HG03342 (cell line): ENCODE results near the gene SAPCD2.
"Not testable (repeated sequence)": the region's sequence is repeated elsewhere in the genome, so short reads cannot be mapped to it uniquely, and the experiment has no call there.

ENCODE experiments used
- ATAC-seq: cut with Tn5 transposase; IDR thresholded peaks from one replicate; pipeline ENCODE4 v1.9.1; 2021; ENCODE audit warnings: mild to moderate bottlenecking, moderate library complexity; ENCODE audit not compliant: unreplicated experiment

The SAPCD2 gene

GRCh38 chr9:137070201-137070905, at the start of gene SAPCD2:
Gene SAPCD2, minus strand, starts transcription at chr9:137070557. Its CDS starts 97 bp downstream, at chr9:137070460.
- ATAC-seq = peak; percentile 65

DNA sequence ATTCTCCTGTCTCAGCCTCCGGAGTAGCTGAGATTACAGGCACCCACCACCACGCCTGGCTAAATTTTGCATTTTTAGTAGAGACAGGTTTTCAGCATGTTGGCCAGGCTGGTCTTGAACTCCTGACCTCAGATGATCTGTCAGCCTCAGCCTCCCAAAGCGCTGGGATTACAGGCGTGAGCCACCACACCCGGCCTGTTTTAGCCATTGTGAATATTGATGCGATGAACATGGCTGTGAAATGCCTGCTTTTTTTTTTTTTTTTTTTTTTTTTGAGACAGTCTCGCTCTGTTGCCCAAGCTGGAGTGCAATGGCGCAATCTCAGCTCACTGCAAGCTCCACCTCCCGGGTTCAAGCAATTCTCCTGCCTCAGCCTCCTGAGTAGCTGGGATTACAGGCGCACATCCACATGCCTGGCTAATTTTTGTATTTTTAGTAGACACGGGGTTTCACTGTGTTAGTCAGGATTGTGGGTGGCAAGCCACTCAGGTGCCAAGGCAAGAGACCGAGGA, 47.8 kb upstream of the SAPCD2 start:
- ATAC-seq = not testable (repeated sequence)

DNA sequence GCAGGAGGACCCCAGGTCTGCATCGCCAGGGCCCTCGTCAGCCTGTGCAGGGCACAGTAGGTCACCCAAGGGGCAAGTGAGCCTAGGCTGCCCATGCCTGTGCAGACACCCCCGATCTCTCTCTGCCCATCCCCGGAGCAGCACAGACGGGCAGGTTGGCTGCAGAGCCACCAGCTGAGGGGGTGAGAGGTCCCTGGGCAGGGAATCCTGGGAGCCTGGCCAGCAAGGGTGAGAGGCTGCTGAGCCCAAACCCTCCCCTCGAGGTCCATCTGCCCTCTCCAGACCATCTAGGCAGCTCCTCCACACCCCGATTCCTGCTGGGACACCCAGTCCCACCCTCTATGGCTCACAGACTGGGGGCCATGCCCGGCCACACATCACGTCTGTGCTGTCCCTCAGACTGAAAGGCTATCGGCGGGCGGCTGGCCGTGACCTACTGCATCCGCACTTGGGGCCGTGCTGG, 46.9 kb upstream of the SAPCD2 start:
- no peak for ATAC-seq

- ATAC-seq = no peak
Measured at GRCh38 chr9:137116728-137117127, 46.4 kb upstream of the SAPCD2 start.

DNA sequence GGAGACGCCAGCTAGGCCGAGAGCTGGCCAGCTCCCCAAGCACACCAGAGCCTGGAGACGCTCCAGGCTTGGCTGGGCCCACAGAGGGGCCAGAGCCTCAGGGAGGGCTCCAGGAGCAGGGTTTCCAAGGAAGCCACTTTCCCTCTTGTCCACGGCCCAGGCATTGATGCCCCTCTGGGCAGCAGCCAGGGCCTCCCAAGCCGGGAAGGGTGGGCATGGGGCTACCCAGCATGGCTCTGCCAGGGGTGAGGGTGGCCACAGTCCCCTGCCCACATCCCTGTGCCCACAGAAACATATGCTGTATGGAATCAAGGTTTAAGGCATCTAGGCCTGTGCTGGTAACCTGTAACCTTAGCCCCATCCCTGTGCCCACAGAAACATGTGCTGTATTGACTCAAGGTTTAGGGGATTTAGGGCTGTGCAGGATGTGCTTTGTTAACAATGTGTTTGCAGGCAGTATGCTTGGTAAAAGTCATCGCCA, 45.7 kb upstream of the SAPCD2 start:
- no peak for ATAC-seq

- ATAC-seq = no peak
Measured at GRCh38 chr9:137115394-137116026, 45.2 kb upstream of the SAPCD2 start.

GRCh38 chr9:137114613-137115393, 44.4 kb upstream of the SAPCD2 start, which contains the start of gene DPP7:
Gene DPP7, minus strand, starts transcription at chr9:137114733. Its CDS starts 20 bp downstream, at chr9:137114713.
- no peak for ATAC-seq

- ATAC-seq = no peak
Measured at GRCh38 chr9:137114220-137114612, 43.9 kb upstream of the SAPCD2 start.

DNA sequence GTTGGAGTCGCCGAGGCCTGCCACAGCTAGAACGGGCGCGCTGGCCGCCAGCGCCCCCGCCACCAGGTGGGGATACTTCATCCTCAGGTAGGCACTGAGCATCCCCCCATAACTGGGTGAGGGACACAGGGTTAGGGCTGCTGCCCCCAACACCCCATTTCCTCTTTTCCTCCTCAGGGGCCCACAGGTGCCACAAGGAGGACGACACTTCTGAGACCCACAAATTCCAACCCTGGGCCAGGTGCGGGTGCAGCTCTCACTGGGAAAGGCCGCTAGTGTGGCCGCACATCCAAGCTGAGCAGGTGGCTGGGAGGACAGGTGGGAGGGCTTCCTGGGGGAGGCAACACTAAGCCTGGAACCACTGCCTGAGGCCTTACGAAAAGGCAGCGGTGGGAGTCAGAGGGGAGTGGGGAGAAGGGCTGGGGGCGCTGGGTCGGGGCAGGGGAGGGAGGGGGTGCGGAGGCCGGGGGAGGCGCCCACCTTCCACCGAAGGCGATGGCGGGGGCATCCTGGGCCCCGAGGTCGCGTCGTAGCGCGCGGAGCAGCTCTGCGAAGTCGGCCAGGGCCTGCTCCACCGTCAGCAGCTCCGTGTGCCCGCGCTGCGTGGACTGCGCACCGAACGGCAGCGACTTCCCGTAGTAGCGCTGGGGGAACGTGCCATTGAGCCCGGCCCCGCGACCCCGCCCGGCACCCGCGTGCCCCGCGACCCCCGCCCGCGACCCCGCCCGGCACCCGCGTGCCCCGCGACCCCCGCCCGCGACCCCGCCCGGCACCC, 43.2 kb upstream of the SAPCD2 start:
- no peak for ATAC-seq

- ATAC-seq = no peak
Measured at GRCh38 chr9:137112564-137113384, 42.4 kb upstream of the SAPCD2 start.

- no peak for ATAC-seq
Measured at GRCh38 chr9:137111788-137112563, 41.6 kb upstream of the SAPCD2 start.

DNA sequence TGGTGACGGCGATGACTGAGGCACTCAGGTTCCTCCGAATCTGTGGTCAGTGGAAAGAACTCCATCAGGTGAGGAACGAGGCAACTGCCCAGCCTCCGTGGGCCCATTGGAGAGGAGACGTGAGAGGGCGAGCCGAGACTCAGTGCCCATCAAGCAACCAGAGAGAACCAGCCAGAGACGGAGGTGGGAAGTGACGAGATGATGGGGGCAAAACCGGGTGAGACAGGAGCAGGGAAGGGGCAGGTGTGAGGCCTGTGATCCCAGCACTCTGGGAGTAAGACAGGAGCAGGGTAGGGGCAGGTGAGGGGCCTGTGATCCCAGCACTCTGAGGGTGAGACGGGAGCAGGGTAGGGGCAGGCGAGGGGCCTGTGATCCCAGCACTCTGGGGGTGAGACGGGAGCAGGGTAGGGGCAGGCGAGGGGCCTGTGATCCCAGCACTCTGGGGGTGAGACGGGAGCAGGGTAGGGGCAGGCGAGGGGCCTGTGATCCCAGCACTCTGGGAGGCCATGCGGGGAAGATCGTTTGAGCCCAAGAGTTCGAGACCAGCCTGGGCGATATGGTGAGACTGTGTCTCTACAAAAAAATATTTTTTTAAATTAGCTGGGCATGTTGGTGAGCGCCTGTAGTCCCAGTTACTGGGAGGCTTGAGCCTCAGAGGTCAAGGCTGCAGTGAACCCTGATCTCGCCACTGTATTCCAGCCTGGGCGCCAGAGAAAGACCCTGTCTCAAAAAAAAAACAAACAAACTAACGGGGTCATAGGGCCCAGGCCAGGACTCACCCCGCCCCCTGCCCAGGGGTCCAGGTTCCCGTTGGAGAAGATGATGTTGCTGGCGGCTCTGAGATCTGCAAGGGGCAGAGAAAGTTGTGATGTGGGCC, 40.8 kb upstream of the SAPCD2 start:
- ATAC-seq = no peak

GRCh38 chr9:137110147-137110910, 40.0 kb upstream of the SAPCD2 start:
- no peak for ATAC-seq

- no peak for ATAC-seq
Measured at GRCh38 chr9:137109250-137110146, 39.1 kb upstream of the SAPCD2 start.

DNA sequence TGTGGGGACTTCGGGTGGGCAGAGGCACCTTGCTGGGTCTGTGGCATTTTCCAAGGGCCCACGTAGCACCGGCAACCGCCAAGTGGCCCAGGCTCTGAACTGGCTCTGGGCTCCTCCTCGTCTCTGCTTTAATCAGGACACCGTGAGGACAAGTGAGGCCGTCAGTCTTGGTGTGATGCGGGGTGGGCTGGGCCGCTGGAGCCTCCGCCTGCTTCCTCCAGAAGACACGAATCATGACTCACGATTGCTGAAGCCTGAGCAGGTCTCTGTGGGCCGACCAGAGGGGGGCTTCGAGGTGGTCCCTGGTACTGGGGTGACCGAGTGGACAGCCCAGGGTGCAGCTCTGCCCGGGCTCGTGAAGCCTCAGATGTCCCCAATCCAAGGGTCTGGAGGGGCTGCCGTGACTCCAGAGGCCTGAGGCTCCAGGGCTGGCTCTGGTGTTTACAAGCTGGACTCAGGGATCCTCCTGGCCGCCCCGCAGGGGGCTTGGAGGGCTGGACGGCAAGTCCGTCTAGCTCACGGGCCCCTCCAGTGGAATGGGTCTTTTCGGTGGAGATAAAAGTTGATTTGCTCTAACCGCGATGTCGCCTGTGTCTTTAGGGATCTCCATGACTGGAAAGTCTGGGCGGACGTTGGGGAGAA, 38.4 kb upstream of the SAPCD2 start:
- ATAC-seq = no peak

DNA sequence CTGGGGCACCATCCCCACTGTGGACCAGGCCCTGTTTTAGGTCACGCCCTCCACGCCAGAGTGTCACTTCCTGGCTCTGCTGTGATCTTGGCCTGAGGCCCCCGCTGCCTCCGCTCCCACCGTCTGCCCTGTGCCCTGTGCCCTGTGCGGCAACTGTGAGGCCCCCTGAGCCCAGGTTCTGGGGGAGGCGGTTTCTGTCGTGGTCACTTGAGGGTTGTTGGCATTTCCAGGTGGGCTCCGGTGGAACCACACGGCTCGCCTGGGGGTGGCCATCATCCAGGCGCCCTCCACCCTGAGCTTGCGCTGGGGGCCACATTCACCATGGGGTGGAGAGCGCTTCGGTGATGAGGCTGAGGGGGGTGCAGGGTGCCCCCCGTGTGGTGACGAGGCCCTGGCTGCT, 37.6 kb upstream of the SAPCD2 start:
- ATAC-seq = no peak
